GM11168 (cell line): Measurements from ENCODE around the gene RAB8B.
"Not testable (repeated sequence)": the region's sequence is repeated elsewhere in the genome, so short reads cannot be mapped to it uniquely, and the experiment has no call there.

Experiments used
- in situ Hi-C: fragments of 300-500 bp; cut with MboI; formaldehyde crosslinking; loops from one replicate; pipeline ENCODE4 v1.12.0; 2022; ENCODE audit warnings: low sequenced_read_pairs; ENCODE audit not compliant: unreplicated experiment

The RAB8B gene

DNA sequence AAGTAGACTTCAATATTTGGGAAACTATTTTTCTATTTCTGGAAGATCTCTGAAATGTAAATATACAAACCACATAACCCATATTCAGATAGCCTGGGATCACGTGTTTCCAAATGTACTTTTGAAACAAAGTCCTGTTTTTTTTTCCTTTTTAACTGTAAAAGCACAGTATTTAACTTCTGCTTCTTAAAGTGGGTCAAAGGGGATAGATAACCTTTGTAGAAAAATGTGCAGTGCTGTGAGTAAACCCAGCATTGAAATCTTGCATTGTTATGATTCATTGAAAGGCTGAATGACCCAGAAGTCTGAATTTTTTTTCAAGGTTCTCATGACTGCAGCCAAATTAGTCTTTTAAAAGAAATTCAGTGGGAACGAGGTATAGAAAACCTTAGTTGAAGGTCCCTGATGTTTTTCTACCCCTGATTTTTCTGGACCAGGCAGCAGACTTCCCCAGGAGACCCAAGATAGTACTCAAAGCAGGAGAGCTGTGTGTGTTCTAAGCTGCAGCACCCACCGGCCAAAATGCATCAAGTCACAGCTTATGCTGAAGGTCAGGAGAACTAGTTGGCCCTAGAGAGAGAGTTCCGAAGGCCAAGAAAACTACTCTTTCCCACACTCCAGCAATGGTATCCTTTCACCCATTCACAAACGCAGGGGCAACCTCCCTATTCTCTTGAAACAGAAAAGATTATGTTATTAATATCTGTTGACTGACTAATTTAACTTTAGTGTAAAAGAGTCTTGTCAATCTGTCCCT lies 44.4 kb downstream of the RAB8B start:
- in situ Hi-C loops: no loop called here

DNA sequence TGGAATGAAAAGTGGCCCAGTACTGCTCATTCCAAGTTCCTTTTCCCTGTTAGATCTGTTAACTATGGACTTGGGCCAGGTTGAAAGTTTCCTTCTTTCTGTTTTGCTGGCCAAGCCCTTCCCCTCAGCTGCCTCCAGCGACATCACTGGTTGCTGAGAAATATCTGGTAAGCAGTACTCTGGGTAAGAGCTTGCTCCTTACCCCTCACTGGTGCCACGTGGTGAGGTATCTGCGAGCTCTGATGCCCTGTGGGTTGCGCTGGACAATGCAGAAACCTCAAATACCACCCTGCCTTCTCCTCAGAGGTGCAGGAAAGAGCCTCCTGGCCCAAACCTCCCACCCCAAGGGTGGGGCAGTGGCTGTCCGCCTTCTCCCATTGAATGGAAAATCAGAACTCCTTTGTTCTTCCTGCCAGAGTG lies 45.1 kb downstream of the RAB8B start:
- in situ Hi-C loops: no loop called here

DNA sequence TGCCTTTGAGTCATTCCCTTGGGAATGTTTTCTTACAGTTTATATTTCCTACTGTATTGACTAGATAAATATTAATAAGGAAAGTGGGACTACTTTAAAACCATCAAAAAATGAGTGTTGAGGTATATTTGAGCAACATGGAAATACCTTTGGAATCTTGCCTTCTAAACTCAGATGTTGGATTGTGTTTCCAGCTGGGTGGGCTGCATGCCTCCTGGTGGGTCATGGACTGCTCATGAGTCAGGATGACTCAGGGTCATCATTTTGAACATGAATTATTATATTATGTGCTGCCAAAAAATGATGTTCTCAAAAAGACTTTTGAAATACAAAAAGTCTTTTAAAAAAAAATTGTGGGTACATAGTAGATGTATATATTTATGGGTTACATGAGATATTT lies 46.9 kb downstream of the RAB8B start:
- in situ Hi-C loops: no loop called here

DNA sequence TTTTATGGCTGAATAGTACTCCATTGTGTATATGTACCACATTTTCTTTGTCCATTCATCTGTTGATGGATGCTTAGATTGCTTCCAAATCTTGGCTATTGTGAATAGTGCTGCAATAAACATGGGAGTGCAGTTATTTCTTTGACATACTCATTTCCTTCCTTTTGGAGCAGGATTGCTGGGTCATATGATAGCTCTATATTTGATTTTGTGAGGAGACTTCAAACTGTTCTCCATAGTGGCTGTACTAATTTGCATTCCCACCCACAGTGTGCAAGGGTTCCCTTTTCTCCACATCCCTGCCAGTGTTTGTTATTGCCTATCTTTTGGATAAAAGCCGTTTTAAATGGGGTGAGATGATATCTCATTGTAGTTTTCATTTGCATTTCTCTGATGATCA lies 47.7 kb downstream of the RAB8B start:
- in situ Hi-C loops: not testable (repeated sequence)

DNA sequence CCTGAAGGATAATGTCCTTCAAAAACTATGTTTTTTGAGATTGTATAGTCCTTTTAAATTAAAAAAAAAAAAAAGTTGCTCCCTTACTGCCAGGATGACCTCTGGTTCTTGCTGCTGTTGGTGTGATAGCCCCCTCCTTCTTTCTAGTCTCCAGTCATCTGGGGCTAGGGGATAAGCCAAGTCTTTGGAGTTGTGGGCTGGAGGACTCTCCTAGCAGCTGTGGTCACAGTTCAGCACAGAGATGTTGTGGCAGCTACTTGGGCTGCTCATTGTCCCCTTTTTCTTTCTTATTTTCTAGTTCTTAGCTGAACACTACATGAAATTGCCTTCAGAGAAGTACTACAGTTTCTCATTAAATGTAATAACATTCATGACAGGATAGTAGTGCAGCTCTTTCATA lies 48.8 kb downstream of the RAB8B start:
- in situ Hi-C loops: no loop called here

DNA sequence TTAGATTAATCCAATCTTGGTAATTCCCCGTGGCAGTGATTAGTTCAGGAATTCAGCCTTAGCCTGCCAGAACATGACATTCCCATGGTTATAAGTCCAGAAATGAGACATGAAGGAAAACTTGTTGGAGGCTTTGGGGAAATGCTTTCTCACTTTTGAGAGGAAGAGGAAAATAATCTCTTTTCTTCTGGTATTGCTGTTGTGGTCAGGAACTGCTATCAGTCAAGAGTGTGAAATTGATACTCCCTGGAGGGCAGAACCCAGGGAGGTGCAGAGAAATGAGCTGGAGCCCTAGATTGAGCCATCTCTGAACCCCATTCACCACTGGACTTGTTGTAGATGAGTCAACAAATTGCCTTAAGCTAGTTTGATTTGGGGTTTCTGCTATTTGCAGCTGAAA lies 49.4 kb downstream of the RAB8B start:
- in situ Hi-C loops: no loop called here

DNA sequence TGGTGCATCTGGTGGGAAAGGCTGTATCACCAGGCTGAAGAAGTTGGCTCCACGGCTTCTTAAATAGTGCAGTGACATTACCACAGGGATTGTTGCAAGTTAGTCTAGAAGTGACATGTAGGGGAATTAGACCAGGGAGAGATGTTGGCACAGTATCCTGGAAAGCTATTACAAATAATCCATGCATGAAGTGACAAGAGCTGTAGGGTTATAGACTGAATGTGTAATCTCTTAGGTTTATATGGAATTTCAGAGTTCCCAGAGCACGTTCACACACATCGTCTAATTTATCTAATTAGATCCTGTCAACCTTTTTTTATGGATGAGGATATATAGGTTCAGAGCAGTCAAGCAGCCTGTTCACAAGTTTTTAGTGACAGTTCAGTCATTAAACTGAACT lies 50.7 kb downstream of the RAB8B start:
- in situ Hi-C loops: no loop called here

DNA sequence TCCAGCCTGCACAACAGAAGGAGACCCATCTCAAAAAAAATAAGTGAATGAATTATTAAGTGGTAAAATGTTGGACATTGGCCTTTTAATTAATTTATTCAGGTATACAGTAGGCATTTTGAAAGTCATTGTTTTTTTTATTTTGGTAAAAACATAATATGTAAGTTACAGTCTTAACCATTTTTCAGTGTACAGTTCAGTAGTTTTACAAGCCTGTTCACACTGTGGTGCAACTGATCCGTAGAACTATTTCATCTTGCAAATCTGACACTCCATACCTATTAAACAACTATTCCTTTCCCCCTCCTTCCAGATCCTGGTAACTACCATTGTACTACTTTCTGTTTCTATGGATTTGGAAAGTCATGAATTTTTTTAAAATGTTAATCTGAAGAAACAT lies 51.9 kb downstream of the RAB8B start:
- in situ Hi-C loops: no loop called here

DNA sequence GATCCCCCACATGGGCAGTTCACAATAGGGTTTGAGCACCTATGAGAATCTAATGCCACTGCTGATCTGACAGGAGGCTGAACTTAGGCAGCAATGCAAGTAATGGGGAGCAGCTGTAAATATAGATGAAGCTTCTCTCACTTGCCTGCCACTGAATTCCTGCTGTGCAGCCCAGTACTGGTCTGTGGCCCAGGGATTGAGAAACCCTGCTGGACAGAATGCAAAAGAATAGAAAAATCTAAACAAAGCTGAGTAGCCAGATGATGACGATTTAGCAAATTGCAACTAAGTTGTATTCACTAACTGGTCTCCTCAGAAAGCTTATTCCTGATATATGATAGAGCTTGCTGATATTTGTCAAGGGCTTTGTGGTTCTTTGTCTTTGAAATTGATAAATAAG lies 53.7 kb downstream of the RAB8B start:
- in situ Hi-C loops: no loop called here

DNA sequence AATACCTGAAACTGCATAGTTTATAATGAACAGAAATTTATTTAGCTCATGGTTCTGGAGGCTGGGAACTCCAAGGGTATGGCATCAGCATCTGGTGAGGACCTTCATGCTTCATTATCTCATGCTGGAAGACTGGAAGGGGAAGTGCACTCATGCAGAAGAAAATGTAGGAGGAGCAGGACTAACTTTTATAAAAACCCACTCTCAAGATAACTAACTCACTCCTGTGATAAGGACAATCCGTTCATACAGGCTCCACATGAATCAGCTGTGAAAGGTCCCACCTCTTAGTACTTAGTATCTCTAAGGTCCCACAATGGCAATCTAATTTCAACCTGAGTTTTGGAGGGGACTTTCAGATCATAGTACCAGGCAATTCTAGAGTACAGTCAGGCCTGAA lies 54.4 kb downstream of the RAB8B start:
- in situ Hi-C loops: no loop called here

DNA sequence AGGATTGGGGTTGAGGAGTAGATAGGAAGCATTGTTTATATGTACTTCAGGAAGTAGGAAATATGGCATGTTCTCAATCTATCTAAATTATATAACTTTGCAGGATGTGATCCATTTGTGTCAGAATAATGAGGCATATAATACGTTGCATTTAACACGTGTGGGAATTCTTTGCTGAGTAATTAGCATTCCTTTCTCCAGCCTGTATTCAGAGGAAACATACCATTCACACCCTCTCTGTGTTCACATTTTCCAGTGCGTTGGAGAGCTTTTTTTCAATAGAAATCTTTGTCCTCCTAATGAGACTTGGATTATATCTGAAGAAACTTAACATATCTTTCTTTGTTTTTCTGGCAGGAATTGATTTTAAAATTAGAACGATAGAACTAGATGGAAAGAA lies 55.0 kb downstream of the RAB8B start:
- in situ Hi-C loops: no loop called here

DNA sequence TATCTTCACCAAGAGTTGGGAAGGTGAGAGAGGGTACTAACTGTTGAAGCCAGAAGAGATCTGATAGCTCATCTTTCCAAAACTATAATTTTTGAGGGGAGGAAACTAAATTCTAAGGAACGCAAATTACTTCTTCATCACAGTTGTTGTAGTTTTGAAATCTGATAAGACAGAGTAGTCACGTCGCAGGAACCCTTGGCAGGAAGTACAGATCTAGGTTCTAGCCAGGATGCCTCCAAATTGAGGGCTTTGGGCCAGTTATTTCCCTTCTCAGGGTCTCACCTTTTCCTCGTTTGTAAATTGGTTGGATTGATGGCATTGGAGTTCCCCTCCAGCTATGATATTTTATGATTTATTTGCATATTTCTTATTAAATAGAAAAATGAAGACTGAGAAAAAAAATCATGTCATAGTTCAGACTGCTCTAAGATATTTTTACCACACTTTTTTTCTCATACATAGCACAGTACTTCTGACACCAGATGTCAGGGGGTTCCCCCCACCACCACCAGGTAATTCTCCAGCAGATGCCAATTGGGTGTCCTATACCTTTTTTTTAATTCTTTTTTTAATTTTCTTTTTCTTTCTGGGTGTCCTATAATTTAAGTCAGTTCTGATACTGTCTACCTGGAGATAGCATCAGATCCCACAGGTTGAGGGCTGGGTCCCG lies 55.7 kb downstream of the RAB8B start:
- in situ Hi-C loops: no loop called here

DNA sequence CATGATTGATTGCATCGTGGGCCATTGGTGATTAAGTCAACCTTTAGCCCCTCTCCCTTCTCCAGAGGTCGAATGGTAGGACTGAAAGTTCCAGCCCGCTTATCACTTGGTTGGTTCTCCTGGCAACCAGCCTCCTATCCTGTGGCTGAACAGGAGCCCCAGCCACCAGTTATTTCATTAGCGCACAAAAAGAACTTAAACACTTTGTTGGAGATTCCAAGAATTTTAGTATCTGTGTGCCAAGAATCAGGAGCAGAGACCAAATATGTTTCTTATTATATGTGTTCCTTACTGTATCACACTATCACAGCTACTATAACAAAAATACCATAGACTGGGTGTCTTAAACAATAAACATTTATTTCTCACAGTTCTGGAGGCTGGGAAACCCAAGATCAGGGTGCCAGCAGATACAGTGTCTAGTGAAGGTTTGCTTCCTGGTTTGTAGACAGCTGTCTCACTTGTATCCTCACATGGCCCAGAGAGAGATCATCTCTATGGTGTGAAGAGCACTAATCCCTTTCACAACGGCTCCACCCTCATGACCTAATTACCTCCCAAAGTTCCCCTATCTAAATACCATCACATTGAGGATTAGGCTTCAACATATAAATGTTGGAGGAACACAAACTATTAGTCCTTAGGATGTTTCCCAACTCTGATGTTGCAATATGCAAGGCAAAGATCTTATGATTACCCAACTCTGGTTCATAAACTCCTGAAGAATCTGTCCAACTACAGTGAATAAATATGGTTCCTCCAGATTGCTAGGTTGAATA lies 57.5 kb downstream of the RAB8B start:
- in situ Hi-C loops: no loop called here

DNA sequence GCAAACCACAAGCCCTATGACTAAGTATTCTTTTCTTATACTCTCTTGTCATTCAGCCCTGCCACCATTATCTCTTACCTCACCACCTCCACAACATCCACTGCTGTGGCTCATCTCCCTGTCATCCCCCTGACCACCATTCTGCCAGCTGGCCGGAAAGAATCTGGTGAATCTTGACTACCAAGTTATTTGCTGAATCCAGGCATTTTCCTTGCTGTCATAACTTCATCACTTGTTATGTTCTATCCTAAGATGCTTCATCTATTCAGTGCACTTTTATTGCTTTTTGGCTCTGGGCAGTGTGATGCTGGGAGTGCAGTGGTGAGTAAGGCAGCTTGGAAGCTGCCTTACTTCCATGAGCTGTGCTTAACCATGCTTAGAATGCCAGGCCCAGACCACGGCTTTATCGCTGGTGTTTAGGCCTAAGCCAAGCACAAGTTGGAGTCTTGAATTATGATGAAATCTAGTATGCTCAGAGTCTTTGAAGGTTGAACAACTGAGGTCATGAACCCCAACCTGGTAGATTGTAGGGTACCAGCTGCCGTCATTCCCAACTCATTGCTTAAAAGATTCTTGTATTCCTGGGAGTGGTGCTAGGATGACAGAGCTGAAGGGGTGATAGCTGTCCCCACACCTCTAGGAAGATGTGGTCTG lies 61.0 kb downstream of the RAB8B start:
- in situ Hi-C loops: no loop called here

DNA sequence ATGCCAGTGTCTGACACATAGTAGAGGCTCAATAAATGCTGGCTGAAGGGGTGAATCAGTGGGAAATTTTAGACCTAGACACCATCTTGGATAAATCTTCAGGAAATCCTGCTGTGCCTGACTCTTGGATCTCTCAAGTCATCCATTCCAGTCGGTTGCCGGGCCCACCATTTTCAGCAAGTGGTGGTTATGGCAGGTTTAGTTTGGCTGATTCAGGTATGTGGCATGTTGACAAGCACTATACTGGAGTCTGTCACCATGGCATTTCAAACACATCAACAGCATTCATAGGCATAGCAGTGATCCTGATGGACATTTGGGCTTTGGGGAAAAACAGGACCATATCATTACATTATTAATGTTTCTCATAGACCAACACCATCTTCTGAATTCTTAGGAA lies 62.3 kb downstream of the RAB8B start:
- in situ Hi-C loops: no loop called here

DNA sequence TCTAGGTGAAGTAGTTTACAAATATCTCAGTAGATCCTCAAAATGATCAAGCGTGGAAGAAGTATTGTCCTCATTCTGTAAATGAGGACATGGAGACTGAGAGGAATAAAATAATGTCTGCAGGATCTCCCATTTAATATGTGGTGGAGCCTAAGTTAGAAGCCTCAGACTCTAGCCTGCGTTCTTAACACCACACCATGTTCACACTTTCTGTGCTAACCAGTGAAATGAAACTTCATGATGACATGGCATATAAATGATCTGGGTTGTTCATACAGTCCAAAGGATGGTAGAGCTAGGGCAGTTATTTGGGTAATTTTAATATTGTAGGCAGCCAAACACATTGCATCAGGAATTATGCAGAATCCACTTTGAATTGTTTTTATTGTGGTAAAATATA lies 62.9 kb downstream of the RAB8B start:
- in situ Hi-C loops: no loop called here

DNA sequence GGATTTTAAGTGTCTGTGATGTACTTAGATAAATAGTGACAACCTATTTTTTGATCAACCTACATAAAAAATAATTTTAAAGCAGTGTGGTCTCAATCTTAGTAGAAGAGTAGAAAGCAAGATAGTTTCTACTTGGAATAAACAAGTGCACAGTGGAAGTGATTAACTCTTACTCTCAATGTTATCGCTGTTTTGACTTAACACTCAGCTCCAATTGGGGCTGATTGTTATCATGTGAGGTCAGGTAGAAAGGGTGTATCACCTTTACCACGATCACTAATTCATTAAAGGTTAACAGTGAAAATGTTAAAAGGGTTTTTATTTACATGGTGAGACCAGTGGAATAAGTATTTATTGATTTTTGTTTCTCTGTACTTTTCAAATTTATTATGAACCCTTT lies 65.6 kb downstream of the RAB8B start:
- in situ Hi-C loops: no loop called here

DNA sequence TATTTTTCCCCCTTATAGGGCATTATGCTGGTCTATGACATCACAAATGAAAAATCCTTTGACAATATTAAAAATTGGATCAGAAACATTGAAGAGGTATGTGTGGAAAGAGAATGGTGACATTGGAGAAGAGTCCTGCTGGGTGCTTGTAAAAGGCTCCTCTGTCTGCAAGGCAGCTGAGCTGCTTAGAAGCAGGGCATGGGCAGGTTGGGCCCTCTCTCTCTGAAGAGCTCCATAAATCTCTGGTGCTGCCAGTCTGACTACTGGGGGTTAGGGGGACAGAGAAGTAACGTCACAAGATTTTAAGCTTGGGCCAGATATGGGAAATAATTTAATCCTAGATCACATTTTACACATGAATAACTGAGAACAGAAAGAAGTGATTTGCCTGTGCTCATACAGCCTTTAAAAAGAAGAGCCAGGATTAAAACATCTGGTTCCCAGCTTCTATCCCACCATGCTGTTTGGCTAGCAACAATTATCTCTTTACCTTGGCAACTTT lies 66.1 kb downstream of the RAB8B start:
- in situ Hi-C loops: no loop called here

DNA sequence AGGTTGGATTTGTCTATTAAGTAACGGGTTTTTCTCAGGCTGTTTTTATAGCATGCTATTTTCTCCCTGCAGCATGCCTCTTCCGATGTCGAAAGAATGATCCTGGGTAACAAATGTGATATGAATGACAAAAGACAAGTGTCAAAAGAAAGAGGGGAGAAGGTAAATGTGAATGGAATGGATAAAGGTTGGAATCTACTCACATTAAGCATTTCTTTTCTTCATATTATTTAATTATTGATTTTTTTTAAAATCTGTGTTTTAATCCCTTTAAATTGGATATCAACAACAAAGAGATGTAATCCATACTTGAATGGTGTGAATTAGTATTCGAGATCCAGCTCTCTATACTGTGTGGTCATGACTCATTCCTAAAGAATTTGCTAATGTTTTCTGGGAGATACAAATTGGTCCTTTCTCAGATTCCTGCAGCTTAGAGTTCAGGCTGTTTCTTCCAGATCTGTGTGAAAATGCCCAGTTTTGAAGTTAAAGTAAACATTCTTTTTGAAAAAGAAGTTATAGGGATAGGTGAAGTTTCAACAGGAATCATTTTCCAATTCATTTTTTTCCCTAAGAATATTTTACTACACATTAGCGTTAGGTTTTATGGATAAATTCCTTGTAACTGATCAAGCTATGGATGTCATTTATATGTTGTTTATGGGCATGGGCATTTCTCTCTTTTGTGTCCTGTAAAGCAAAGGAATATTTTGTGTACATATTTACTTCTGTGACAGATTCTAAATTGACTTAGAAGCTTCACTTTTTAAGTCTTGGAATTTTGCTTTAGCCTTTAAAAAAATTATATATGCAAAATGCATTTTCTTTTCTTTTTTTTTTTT lies 67.2 kb downstream of the RAB8B start:
- in situ Hi-C loops: no loop called here

DNA sequence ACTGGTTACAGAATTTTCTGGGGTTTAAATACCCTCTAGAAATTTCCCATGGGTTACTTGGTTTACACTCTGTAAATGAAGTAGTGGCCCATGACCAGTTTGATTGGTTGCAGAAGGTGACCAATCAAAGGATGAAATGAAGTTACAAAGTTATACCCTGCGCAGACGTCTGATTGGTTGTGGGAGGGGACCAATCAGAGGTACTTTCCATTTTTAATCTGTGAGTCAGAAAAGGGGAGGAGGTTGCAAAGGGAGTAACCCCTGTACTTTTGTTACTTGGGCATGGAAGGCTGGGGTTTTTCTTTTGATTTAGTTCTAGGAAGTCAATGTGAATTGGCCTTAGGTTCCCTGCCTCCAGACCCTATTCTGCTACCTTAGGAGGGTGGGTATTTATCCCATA lies 69.3 kb downstream of the RAB8B start:
- in situ Hi-C loops: no loop called here
